SKM-1 treated with dmso at 0.1 percent for 144 hours (cell line): ENCODE results near the gene TIMM22.
"Not testable (repeated sequence)": the region's sequence is repeated elsewhere in the genome, so short reads cannot be mapped to it uniquely, and the experiment has no call there.

ENCODE experiments used
- DNase-seq: peaks from one replicate; lab custom pipeline; 2025; ENCODE audit not compliant: unreplicated experiment; lab: John Stamatoyannopoulos, UW

The TIMM22 gene

DNA sequence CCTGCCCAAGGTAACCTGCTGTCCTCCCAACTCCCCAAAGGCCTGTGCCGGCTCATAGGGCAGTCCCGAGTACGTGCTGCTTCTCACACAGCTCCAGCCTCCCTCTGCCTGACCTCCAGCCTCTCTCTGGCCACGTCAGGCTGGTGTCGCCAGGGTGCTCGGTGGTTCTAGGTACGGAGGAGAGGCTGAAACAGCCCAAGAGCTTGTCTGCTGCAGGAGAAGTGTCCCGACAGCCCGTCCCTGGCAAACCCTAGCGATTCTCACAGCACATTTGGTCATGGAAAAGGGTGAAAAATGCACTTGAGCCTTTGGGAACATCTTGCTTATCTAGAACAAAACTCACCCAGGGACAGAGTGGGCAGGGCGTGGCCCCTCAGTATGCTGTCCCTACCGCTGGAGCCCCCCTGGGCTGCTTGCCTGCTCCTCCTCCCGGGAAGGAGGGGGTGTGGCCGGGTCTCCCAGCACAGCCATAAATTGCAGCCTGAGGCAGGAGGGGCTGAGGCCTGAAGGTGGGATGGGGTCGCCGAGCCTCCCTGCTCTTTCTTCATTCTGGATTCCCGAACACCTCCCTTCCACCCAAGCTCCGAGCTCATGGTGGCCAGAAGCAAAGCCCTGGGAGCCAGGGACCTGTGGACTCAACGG, 40.4 kb downstream of the TIMM22 start:
- DNase-seq = no peak

DNA sequence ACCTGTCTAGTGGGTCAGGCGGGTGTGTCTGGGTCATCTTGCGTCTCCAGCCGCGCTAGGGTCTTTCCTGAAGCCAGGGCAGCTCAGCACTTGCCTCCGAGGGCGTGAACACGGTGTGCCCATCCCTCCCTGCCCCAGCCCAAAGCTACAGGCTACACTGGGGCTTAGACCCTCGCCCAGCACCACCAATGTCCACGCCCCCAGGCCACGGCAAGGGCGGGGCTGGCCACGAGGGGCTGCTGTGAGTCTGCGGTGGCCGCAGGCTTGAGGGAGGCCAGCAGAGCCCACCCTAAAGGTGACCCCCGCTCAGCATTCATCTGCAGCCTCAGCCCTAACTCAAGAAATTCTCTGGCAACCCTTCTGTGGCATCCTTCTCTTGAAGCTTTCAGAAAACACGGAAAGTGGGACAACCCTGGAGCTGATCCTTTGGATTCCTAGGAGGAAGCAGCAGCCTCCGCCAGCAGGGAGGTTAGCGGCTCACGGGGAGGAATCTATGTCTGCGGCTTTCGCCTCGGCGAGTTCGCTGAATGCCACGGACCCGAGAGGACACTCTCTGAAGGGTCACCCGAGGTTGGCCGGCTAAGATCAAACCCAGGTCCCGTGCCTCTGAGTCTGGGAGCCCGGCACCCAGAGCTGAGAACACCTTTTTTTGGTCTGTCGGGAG, 41.7 kb downstream of the TIMM22 start:
- DNase-seq = no peak

DNA sequence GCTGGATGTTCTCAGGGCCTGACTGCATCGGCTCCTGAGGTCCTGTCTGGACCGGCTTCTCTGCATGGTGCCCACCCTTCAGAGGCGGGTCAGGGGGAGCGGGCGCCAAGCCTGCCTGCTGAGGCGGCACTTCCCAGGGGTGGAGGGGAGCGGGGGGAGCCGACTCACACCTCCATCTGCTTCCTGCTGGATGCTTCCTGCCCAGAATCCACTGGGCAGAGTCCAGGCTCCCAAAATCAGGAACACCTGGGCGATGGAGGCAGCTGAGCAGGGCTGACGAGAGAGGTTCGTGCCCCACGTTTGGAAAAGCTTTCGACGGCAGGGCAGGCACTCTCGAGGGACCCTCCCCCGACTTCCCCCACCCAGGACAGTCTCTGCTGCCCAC, 42.2 kb downstream of the TIMM22 start:
- DNase-seq = no peak

DNA sequence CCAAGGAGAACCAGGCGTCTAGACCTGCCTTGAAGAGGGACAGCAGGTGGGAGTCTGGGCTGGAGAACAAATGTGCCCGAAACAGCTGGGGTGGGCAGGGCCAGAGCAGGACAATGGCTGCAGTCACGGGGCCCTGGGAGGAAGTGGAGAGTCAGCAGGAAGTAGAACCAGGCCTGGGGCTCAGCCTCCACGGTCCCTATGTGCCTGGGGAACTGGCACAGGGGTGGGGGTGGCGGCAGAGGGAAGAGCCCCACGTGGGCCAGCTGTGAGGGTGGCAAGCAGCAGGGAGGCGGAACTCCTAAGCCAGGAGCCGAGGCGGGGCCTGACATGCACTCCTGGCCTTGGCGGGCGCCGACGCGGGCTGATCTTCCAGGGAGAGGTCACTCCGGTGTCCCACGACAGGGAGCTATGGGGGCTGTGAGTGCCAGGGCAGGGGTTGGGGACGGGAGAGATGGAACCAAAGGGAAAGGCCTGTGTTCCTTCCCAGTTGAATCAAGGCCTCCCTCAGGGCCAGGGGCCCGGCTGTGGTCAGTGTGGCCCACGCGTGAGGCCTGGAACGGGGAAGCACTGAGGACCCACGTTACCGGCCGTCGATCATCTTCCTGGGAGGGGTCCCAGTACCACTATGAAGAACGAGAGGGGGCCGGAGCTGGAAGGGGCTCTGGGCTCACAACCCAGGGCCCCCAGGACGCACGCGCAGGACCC, 42.7 kb downstream of the TIMM22 start:
- DNase-seq = no peak

DNA sequence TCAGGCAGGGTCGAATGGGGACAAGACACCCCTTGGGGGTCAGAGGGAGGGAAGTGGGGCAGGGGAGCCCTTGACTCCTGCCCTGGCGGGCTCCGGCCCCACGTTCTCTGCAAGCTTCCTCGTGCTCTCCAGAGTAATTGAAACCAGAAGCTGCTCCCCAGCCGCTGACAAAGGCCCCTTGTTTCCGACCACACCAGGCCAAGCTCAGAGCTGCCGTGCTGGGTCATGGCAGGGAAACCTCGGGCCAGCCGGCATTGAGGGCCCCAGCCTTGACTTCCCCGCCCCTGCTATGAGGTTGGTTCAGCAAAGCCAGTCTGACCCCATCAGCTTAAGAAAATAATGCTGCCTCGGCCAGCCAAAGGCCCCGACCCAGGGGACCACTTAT, 43.3 kb downstream of the TIMM22 start:
- no peak for DNase-seq

DNA sequence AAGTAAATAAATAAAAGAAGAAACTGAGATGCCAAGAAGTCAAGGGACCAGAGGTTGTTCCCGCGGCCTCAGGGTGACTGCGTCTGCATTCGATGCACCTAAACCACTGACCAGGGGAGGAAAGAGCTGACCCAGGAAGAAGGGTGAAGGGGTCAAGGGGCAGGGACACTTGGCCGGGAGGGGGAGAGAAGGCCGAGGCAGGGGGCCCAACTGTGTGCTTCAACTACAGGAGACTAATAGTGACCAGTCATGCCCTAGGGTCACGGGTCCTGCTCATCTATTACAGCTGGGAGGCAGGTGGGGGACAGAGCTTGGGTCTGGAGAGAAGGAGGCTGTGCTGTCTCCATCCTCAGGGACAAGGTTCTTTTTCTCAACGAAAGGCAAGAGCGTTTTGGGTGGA, 44.8 kb downstream of the TIMM22 start:
- no peak for DNase-seq

DNA sequence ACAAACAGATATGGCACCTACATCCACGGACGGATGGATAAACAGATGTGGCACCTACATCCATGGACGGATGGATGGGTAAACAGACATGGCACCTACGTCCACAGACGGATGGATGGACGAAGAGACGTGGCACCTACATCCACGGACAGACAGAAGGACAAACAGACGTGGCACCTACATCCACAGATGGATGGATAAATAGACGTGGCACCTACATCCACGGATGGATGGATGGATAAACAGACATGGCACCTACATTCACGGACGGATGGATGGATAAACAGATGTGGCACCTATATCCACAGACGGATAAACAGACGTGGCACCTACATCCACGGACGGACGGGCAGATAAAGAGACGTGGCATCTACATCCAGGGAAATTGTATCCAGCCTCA, 45.6 kb downstream of the TIMM22 start:
- DNase-seq = no peak

DNA sequence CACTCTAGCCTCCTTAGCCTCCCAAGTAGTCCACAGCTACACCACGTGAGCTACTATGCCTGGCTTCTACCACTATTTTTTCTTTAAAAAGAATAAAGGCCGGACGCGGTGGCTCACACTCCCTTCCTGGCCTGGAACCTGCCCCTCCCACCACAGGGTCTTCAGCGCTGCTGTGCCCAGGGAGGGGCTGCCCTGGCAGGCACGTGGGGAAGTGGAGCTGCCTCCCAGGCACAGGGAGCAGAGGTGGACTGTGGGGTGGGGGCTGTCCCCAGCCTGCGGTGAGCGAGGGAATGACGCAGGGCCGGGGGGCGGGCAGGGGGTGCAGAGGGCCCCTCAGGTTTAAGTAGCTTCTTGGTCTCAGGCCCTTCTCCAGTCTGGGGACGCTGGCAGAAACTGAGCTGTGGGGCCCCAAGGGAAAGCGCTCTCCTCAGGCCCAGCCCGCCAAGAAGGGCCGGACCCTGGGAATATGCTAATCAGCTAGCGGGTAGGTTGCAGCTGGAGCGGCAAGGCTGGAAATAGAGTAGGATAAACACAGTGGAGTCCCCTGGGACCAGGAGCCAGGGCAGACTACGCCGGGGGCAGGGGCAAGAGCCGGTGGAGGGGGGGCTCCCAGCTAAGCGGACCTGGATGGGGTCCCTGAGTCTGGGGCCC, 46.8 kb downstream of the TIMM22 start:
- DNase-seq = no peak

DNA sequence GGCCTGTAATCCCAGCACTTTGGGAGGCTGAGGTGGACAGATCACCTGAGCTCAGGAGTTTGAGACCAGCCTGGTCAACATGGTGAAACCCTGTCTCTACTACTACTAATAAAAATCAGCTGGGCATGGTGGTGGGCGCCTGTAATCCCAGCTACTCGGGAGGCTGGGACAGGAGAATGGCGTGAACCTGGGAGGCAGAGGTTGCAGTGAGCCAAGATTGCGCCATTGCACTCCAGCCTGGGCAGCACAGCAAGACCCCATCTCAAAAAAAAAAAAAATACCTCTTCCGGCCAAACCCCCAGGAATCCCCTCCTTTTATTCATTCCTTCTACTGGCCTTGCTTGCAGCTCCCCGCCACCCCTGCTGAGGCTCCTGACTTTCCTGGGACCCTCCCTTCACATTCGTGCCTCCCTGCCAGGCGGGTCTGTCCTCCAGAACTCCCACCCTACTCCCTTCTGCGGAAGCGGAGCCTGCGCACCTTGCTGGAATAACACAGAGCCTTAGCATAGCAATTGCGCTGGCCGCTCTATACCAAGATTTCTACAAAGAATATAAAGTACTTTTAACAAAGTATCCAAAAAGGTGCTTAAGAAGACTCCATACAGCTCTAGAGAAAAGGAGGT, 47.6 kb downstream of the TIMM22 start:
- not testable (repeated sequence) for DNase-seq

DNA sequence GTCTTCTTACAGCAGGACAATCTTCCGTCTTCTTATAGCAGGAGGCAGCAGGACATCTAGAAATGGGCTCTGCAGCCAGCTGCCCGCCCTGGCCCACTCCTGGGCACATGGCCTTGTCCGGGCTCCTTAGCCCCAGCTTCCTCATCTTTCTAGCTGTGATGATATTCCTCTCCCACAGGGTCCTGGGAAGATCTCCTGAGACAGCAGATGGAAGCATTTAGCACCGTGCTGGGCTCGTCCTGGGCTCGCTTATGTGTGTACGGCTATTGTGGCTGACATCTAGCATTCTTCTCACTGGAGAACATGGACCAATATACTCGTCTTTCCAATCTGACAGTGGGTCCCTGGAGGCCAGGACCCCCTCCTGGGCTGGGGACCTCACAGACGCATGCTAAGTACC, 48.5 kb downstream of the TIMM22 start:
- no peak for DNase-seq

DNA sequence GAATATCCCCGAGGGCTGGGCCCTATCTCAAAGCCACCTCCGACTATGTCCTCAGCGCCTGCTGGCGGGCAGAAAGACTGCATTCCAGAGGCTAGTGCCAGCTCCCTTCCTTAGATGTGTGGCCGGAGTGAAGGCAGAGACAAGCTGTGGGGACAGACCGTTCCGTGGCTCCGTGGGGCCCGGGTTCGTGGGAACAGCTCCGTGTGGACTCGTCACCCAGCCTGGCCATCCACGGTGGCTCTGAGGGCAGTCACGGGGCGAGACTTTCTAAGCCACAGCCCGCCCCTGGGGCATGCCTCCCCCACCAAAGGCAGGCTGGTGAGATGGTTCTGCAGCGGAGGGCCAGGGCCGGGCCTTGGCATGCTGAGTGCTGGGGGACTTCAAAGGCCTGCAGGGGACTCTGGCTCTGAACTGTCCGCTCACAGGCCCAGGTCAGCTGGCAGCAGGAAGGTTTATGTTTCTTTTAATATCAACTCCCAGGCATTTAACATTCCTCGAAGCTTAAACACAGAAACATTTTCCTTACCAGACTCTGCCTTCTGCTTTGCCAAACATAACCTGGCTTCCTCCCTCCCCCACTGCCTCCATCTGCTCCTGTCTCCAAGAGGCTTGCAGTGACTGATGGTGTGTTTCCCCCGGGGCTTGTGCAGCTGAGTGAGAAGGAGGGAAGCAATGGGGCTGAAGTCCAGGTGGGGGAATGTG, 50.4 kb downstream of the TIMM22 start:
- no peak for DNase-seq

DNA sequence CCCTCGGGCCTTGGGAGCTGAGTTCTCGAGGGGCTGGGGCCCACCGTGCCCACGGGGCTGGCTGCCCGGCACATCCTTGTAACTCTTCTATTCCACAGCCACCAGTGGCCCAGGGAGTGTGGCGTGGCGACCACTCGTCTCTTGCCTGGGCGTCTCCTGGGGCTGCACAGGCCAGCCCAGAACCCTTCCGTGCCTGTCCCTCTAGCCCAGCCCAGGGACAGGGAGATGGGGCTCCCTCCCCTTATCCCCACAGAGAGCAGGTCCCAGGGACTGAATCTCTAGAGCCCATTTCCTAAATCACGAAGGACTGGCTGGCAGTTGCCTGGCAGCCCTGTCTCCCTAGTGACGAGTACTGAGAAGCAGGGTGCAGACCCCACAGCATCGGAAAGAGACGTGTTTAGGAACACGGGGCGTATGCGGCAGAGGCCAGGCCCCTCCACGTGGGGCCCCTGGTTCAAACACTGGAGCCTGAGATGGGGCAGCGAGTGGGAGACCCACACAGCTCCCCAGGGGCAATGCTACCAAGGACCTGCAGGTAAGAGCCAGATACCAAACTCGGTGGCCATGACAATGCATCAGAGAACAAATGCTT, 51.0 kb downstream of the TIMM22 start:
- no peak for DNase-seq

DNA sequence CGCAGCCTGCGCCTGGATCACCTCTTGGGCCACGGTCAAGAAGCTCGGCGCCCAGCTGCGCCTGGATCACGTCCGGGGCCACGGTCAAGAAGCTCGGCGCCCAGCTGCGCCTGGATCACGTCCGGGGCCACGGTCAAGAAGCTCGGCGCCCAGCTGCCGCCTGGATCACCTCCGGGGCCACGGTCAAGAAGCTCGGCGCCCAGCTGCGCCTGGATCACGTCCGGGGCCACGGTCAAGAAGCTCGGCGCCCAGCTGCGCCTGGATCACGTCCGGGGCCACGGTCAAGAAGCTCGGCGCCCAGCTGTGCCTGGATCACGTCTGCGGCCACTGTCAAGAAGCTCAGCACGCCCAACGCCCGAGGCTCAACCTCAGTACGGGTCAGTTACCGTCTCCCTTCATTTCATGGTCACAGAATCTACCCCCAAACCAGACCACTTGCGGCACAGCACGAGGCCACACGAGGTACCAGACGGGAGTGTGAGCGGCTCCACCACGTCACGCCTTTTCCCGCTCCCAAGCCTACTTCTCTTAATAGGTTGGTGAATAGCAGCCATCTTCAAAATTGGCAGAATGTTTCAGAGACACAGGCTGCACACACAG, 51.7 kb downstream of the TIMM22 start:
- not testable (repeated sequence) for DNase-seq

DNA sequence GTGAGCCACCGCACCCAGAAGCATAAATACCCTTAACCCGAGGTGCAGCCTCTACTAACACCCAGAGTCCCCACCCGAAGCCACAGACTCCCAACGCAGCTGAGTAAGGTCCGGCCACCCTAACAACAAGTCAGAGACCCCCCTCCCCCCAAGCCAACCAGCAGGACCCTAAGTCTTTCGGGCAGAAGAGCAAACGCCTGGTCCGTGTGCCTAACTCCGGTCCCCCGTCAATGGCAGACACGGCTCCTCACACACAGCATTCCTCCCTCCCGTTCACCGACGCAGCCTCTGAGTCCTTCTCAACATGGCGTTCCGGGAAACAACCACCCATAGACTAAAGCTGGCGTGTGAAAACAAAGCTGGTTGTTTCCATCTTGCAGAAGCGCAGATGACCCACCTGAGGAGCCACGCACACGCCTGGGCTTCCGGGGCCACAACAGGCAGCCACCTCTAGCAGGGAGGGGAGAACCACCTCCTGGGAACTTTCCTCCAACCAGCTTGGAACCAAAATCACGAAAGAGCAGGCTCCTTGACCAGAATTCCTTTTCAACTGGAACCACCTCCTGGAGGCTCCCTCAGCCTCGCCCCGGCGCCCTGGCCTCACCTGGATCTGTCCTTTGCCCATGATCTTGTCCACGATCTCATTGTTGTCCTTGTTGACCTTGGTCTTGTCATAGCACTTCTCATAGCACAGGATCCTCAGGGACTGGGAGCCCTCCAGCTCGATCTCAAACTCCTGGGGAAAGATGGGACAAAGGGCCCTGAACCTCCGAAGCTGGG, 52.7 kb downstream of the TIMM22 start:
- DNase-seq = no peak

DNA sequence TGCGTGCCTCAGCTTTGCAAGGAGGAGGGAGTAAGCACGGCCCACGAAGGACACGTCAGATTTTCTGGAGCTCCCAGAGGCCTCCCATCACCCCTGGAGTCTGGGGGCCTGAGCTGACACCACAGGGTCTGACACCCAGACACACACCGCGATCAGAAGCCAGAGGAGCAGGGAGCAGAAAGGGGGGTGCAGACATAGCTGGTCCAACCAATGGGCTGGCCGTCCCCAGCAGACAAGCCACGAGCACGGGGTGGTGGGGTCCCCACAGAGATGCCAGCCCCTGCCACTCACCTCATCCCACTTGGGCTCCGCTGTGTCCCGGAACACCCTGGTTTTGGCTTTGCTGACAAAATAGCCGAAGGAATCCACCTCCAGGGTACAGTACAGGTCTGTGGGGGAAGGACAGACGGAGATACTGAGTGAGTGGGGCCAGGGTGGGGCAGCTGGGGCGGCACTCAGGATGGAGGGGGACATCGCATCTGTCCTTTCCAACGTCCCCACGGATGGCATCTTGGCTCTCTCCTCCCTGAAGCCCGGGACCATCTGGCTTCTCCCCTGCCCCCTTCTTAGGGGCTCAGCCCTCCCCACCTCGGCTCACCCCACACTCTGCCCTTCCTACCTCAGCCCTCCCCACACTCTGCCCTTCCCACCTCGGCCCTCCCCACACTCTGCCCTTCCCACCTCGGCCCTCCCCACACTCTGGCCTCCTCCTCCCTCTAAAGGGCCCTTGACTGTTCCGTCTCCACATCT, 53.5 kb downstream of the TIMM22 start:
- no peak for DNase-seq

DNA sequence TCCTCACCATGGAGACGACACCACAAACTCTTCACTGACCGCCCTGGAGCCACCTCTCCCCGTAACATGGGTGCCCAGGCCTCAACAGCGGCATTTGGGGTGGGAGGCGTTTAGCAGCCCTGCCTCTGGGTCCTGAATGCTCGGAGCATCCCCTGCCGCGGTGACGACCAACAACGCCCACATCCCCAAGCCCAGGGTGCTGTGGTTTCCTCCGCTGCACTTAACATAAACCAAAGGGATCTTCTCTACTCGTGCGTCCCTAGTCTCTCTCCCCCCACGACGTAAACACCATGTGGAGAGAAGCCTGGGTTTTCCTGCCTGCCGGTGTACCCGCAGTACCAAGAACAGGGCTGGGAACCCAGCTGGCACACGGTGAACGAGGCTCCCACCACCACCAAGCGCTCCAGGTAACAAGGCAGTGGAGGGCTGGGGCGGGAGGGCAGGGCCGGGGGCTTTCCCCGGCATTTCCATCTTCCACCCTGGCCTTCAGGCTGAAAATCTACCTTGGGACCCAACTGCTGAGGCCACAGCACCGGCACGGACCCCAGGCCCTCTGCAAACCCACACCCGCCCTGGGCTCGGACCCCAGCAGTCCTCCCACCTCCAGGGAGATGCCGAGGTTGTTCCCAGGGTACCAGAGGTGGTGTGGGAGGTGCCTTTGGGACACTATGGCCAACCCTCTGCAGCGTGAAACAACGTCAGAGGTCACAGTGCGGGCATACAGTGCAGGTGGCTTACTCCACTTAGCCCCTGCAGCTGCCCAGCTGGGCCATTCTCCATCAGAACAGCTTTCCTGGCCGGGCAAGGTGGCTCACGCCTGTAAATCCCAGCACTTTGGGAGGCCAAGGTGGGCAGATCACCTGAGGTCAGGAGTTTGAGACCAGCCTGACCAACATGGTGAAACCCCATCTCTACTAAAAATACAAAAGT, 54.3 kb downstream of the TIMM22 start:
- DNase-seq = no peak
